BJ (cell line): ENCODE results near the gene MYLK. TPM values are rescaled to one million over a fixed set of nuclear protein-coding genes. Genes with fewer than 3 reads are reported as not detected.

Experiments used
- CTCF ChIA-PET: fragments of 350-600 bp; formaldehyde crosslinking; extraction: SDS; loops from one replicate; lab custom pipeline; 2021; ENCODE audit warnings: antibody characterized with exemption, inconsistent platforms; lab: Yijun Ruan, JAX
- POLR2A ChIA-PET: fragments of 300-600 bp; sonication (Branson Sonifier 250); formaldehyde crosslinking; extraction: SDS; loops from one replicate; lab custom pipeline; 2021; ENCODE audit warnings: antibody characterized with exemption; lab: Charles Lee
- DNase-seq: peaks from one replicate; pipeline ENCODE4 v3.0.0-alpha.2; 2011; ENCODE audit warnings: low read depth
- H3K27me3 ChIP-seq: 2 replicates; pipeline ENCODE4 v1.6.0; 2011; ENCODE audit warnings: low read length; ENCODE audit not compliant: control insufficient read depth, insufficient read depth
- H3K36me3 ChIP-seq: 2 replicates; pipeline ENCODE4 v1.5.1; 2011; ENCODE audit warnings: low read length; ENCODE audit not compliant: control insufficient read depth, insufficient read depth
- H3K4me3 ChIP-seq: 2 replicates; pipeline ENCODE4 v1.5.1; 2011; ENCODE audit warnings: low read depth, mild to moderate bottlenecking, control low read depth, low read length
- CTCF ChIP-seq: IDR thresholded peaks from 2 replicates; pipeline ENCODE4 v1.5.1; 2011; ENCODE audit warnings: low read depth, mild to moderate bottlenecking, control low read depth, inconsistent platforms, low read length, moderate library complexity; ENCODE audit not compliant: insufficient read depth
- polyA plus RNA-seq: library from polyadenylated mRNA; depleted of rRNA; stranded (reverse); fragments of >200 nt; gene quantifications from 2 replicates; pipeline ENCODE4 v1.2.3, GENCODE V29; 2011

MYLK gene
- polyA plus RNA-seq, 1 experiment, result 734 TPM

- TF ChIP-seq CTCF, result no peak
- Histone ChIP-seq H3K36me3 (peaks cover 2% of the 10 kb centered on the region), H3K4me3 (peak within 1 kb of the TSS; percentile 72), H3K27me3 (no peaks in the 10 kb centered on the region)
- ChIA-PET POLR2A (no interaction called here), CTCF (interaction anchor here (1.1 to 1.4 kb wide), 2 partner anchors 11 to 14 kb away, joined by 3 read pairs; no protein-coding TSS in a partner anchor)
- peak; percentile 83 for DNase-seq
Measured at GRCh38 chr3:123584988-123585937, 298.9 kb downstream of the MYLK start, which contains the start of gene HACD2. Gene HACD2 (minus strand): TSS chr3:123585053. CDS start chr3:123585027, 26 bp downstream.

- Histone ChIP-seq H3K4me3 (peak overlapping the region; percentile 72), H3K36me3 (peaks cover 2% of the 10 kb centered on the region), H3K27me3 (no peaks in the 10 kb centered on the region)
- TF ChIP-seq CTCF, result no peak
- DNase-seq, result no peak
- POLR2A ChIA-PET, result no interaction called here
- CTCF ChIA-PET, result interaction anchor here (1.1 to 2.4 kb wide), 5 partner anchors 10 to 57 kb away, joined by 3 to 9 read pairs (median 5); no protein-coding TSS in a partner anchor
Measured at GRCh38 chr3:123584284-123584987, 299.7 kb downstream of the MYLK start.

GRCh38 chr3:123583561-123583960 is 300.6 kb downstream of the MYLK start:
- CTCF ChIA-PET, result interaction anchor here (0.6 to 2.4 kb wide), 5 partner anchors 14 to 118 kb away, joined by 3 to 9 read pairs (median 5); no protein-coding TSS in a partner anchor
- Histone ChIP-seq H3K4me3 (peak overlapping the region; percentile 72), H3K36me3 (peaks cover 2% of the 10 kb centered on the region), H3K27me3 (no peaks in the 10 kb centered on the region)
- POLR2A ChIA-PET, result interaction anchor here (0.7 kb wide), 1 partner anchor 770 kb away, joined by 3 read pairs; no protein-coding TSS in a partner anchor
- DNase-seq, result no peak
- TF ChIP-seq CTCF, result no peak

GRCh38 chr3:123582315-123582714 is 301.8 kb downstream of the MYLK start:
- Histone ChIP-seq H3K27me3 (no peaks in the 10 kb centered on the region), H3K4me3 (no peak overlapping the region), H3K36me3 (peaks cover 2% of the 10 kb centered on the region)
- no peak for TF ChIP-seq CTCF
- no peak for DNase-seq
- POLR2A ChIA-PET, result no interaction called here
- CTCF ChIA-PET, result interaction anchor here (1.4 to 2.4 kb wide), 3 partner anchors 11 to 23 kb away, joined by 3 to 9 read pairs (median 5); no protein-coding TSS in a partner anchor
